ENCODE measurements around the gene TMEM120A.

The TMEM120A gene

DNA sequence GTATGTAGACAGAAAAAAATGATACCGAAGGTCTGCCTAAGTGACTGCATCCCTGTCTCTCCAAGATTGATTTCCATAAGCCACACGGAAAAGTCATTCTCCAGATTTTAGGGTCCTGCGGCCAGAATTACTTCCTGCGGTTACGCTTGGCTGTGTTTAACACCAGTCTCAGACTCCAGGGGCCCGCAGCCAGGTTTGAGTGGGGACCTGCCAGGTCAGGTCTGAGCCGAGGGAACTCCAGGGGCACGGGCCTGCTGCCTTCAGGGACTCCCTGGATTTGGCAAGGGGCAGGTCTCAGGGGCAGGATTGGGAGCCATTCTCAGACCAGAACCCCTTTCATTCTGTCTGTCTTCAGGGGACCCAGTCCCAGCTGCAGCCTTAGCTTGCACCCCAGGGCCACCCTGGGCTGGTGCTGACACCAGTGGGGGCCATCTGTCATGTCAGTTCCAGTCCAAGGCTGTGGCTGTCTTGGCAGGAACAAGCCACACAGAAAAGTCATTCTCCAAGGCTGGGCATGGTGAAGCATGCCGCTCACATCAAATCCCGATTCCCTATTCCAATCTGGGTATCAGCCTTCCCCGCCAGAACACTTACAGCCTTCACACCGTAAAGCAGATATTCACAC lies 39.0 kb downstream of the TMEM120A start:
- DNase-seq = no peak

- DNase-seq = no peak
Observed at GRCh38 chr7:75953931-75954330, 40.5 kb downstream of the TMEM120A start.

DNA sequence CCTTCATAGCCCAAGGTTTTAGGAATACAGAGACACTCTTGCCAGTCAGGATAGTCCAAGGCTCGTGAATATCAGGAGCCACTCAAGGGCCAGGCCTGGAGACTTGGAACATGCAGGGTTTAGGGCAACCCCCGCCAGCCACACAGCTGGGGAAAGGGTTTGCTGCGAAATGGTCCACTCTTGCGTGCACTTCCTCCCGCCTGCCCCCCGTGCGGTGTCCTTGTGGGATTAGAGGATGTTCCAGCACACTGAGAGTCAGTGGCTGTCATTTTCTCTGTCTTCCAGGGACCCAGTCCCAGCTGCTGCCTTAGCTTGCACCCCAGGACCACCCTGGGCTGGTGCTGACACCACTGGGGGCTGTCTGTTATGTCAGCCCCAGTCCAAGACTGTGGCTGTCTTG lies 41.0 kb downstream of the TMEM120A start:
- DNase-seq = no peak

DNA sequence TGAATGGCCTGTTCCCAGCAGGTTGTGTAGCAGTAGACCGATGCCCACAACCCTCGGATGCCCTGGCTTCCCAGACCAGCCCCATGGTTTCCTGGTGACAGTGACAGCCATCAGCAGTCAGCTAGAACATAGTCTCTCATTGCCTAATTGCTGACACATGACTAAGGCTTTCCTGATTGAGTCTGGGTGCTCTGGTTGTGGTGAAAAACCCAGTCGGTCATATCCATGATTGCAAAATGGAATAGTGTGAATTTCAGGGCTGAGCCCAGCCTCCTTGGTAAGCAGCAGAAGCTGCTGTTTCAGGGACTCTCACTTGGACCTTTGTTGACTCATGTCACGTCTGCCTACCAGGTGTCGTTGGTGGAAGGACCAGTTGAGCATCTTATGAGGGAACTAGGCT lies 42.9 kb downstream of the TMEM120A start:
- DNase-seq = no peak

DNA sequence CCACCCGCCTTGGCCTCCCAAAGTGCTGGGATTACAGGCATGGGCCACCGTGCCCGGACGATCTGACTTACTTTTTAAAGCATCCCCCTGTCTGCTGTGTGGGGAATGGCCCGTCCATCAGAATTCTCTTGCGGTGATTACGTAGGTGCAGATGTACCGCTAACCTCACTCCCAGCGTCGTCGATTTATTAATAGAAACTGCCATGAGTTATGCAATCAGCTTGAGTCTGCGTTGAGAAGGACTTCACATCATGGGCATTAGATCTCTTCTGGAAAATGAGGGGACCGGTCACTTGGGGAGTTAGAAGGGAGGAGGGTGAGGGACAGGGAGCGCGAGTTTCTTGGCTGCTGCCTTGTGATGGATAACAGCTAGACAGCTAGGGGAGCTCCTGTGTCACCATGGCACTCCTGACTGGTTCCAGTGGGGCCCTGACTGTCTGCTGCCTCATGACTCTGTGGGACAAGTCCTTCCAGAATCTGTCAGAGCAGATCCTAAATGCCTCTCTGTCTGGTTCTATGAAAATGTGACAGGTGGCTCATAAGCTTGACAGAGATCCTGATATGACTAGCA lies 44.2 kb downstream of the TMEM120A start:
- DNase-seq = no peak

GRCh38 chr7:75948179-75948578 lies 46.2 kb downstream of the TMEM120A start:
- DNase-seq = no peak

- no peak for DNase-seq
Observed at GRCh38 chr7:75946207-75946855, 48.1 kb downstream of the TMEM120A start.

DNA sequence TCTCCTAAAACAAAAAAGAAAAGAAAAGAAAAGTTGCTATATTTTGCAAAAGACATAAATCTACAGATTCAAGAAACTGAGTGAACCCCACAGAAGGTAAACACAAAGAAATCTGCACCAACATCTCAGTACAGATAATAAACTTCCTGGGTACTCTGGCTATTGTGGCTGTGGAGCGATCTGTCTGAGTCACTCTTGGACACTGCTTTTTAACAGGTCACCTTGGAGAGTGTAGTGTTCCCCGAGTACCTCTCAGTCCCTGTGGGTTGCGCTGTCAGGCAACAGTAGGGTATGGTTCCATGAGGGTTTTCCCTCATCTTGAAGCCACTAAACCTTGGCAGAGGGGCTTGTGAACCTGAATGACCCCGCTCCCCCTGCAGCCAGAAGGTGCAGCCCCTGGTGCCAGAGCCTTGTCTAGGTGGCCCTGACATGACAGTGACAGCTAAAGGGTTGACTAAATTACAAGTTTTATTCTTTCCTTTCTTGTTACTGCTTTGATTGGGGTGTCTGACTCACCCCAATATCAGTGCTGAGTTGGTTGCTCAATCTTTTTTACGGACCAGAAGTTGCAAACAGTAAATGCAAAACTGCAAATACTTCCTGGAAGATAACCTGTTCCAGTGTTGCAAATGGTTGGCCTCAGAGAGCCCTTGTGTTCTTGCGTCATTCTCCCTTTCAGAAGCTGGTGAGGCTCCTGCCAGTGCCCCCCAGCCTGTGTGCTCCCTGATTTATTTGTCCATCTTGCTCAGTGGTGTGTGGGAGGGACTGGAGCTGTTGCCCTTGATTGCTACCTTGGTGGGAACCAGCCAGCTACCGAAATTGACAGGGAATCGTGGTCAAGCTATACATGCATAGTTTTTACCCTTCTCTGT lies 48.9 kb downstream of the TMEM120A start:
- DNase-seq = no peak

- DNase-seq = no peak
Observed at GRCh38 chr7:75944507-75944906, 49.9 kb downstream of the TMEM120A start.

GRCh38 chr7:75943864-75944263 lies 50.5 kb downstream of the TMEM120A start:
- DNase-seq = peak; percentile 52

GRCh38 chr7:75938921-75939320 lies 55.5 kb downstream of the TMEM120A start:
- no peak for DNase-seq

DNA sequence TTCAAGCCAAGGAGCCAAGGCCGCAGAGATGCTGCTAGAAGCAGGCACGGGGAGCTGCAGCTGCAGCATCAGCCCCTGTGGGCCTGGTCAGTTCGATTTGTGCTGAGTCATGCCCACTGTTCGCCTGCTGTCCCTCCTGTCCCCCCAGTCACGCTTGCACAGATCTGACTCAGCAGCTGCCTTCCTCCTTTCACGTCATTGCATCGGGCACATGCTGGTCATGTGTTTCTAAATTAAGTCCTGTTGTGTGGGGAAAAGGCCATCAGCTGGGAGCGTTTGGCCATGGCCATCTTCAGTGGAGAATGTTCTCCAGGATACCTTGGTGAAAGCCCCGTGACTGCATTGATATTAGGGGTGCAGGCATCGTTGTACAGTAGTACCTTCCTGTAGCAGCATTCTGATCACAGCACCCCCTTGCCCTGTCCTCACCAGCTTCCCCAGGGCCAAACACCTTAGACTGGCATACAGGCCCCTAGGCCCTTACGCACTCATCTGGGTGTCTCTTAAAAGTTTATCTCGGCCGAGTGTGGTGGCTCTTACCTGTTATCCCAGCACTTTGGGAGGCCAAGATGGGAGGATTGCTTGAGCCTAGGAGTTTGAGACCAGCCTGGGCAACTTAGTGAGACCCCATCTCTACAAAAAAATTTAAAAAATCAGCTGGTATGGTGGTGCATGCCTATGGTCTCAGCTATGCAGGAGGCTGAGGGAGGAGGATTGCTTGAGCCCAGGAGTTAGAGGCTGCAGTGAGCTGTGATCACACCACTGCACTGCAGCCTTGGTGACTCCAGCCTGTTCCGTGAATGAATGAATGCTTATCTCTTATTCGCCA lies 56.2 kb downstream of the TMEM120A start:
- no peak for DNase-seq

Data from 8988T (cell line).